Measurements from ENCODE around the gene CISTR.

CISTR gene

DNA sequence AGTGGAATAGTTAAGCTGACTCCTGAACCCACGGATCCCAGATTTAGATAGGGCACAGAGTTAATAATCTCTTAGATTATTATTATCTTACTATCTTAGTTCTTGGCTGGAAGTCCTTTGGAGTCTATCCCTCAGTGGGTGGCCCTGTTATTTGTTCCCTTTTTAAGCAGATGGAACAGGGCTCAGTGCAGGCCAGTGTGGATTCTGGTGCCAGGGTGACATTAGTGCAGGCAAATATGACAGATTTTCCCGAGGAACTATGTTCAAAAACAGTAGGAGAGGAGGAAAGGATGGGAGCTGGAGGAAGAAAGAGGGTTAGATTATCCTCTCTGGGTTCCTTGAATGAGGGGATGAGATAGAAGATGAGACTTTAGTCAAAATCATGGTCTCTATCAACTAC is 41.4 kb upstream of the CISTR start:
- no peaks in the 10 kb centered on the region for H3K36me3 ChIP-seq (ENCODE audit: control insufficient read depth in 2 of 2, insufficient read depth in 1 of 2, low read length in 2 of 2)
- no peaks in the 10 kb centered on the region for H3K9me3 ChIP-seq (ENCODE audit: control insufficient read depth, insufficient read depth, low read depth, low read length)
- TF ChIP-seq, protein P1, sequence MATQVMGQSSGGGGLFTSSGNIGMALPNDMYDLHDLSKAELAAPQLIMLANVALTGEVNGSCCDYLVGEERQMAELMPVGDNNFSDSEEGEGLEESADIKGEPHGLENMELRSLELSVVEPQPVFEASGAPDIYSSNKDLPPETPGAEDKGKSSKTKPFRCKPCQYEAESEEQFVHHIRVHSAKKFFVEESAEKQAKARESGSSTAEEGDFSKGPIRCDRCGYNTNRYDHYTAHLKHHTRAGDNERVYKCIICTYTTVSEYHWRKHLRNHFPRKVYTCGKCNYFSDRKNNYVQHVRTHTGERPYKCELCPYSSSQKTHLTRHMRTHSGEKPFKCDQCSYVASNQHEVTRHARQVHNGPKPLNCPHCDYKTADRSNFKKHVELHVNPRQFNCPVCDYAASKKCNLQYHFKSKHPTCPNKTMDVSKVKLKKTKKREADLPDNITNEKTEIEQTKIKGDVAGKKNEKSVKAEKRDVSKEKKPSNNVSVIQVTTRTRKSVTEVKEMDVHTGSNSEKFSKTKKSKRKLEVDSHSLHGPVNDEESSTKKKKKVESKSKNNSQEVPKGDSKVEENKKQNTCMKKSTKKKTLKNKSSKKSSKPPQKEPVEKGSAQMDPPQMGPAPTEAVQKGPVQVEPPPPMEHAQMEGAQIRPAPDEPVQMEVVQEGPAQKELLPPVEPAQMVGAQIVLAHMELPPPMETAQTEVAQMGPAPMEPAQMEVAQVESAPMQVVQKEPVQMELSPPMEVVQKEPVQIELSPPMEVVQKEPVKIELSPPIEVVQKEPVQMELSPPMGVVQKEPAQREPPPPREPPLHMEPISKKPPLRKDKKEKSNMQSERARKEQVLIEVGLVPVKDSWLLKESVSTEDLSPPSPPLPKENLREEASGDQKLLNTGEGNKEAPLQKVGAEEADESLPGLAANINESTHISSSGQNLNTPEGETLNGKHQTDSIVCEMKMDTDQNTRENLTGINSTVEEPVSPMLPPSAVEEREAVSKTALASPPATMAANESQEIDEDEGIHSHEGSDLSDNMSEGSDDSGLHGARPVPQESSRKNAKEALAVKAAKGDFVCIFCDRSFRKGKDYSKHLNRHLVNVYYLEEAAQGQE (tag by site-specific recombination; IDR thresholded peaks at IDR 0.05), result no peak
- TF ChIP-seq ZNF121 (tag by site-specific recombination; IDR thresholded peaks at IDR 0.05), result no peak
- TF ChIP-seq, protein P2, sequence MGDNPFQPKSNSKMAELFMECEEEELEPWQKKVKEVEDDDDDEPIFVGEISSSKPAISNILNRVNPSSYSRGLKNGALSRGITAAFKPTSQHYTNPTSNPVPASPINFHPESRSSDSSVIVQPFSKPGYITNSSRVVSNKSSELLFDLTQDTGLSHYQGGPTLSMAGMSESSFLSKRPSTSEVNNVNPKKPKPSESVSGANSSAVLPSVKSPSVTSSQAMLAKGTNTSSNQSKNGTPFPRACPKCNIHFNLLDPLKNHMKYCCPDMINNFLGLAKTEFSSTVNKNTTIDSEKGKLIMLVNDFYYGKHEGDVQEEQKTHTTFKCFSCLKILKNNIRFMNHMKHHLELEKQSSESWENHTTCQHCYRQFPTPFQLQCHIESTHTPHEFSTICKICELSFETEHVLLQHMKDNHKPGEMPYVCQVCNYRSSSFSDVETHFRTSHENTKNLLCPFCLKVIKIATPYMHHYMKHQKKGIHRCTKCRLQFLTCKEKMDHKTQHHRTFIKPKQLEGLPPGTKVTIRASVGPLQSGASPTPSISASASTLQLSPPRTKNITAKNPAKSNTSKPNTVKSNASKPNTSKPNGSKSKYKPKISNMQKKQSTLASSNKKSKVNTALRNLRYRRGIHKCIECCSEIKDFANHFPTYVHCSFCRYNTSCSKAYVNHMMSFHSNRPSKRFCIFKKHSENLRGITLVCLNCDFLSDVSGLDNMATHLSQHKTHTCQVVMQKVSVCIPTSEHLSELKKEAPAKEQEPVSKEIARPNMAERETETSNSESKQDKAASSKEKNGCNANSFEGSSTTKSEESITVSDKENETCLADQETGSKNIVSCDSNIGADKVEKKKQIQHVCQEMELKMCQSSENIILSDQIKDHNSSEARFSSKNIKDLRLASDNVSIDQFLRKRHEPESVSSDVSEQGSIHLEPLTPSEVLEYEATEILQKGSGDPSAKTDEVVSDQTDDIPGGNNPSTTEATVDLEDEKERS (tag by site-specific recombination; IDR thresholded peaks at IDR 0.05), result no peak
- no peak for TF ChIP-seq ZNF214 (tag by site-specific recombination; IDR thresholded peaks at IDR 0.05; ENCODE audit: borderline replicate concordance)
- TF ChIP-seq, protein P3, sequence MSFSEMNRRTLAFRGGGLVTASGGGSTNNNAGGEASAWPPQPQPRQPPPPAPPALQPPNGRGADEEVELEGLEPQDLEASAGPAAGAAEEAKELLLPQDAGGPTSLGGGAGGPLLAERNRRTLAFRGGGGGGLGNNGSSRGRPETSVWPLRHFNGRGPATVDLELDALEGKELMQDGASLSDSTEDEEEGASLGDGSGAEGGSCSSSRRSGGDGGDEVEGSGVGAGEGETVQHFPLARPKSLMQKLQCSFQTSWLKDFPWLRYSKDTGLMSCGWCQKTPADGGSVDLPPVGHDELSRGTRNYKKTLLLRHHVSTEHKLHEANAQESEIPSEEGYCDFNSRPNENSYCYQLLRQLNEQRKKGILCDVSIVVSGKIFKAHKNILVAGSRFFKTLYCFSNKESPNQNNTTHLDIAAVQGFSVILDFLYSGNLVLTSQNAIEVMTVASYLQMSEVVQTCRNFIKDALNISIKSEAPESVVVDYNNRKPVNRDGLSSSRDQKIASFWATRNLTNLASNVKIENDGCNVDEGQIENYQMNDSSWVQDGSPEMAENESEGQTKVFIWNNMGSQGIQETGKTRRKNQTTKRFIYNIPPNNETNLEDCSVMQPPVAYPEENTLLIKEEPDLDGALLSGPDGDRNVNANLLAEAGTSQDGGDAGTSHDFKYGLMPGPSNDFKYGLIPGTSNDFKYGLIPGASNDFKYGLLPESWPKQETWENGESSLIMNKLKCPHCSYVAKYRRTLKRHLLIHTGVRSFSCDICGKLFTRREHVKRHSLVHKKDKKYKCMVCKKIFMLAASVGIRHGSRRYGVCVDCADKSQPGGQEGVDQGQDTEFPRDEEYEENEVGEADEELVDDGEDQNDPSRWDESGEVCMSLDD (tag by site-specific recombination; IDR thresholded peaks at IDR 0.05), result no peak
- TF ChIP-seq ZNF112 (tag by site-specific recombination; IDR thresholded peaks at IDR 0.05), result no peak
- TF ChIP-seq, protein P4, sequence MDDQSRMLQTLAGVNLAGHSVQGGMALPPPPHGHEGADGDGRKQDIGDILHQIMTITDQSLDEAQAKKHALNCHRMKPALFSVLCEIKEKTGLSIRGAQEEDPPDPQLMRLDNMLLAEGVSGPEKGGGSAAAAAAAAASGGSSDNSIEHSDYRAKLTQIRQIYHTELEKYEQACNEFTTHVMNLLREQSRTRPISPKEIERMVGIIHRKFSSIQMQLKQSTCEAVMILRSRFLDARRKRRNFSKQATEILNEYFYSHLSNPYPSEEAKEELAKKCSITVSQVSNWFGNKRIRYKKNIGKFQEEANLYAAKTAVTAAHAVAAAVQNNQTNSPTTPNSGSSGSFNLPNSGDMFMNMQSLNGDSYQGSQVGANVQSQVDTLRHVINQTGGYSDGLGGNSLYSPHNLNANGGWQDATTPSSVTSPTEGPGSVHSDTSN (CRISPR knock-in tag; IDR thresholded peaks at IDR 0.05), result no peak
- TF ChIP-seq ZNF623 (tag by site-specific recombination; IDR thresholded peaks at IDR 0.05), result no peak
- TF ChIP-seq, protein P5, sequence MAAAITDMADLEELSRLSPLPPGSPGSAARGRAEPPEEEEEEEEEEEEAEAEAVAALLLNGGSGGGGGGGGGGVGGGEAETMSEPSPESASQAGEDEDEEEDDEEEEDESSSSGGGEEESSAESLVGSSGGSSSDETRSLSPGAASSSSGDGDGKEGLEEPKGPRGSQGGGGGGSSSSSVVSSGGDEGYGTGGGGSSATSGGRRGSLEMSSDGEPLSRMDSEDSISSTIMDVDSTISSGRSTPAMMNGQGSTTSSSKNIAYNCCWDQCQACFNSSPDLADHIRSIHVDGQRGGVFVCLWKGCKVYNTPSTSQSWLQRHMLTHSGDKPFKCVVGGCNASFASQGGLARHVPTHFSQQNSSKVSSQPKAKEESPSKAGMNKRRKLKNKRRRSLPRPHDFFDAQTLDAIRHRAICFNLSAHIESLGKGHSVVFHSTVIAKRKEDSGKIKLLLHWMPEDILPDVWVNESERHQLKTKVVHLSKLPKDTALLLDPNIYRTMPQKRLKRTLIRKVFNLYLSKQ (tag by site-specific recombination; IDR thresholded peaks at IDR 0.05; ENCODE audit: borderline replicate concordance), result no peak
- TF ChIP-seq ZNF302 (tag by site-specific recombination; IDR thresholded peaks at IDR 0.05; ENCODE audit: low read depth), result no peak
- TF ChIP-seq, protein P6, sequence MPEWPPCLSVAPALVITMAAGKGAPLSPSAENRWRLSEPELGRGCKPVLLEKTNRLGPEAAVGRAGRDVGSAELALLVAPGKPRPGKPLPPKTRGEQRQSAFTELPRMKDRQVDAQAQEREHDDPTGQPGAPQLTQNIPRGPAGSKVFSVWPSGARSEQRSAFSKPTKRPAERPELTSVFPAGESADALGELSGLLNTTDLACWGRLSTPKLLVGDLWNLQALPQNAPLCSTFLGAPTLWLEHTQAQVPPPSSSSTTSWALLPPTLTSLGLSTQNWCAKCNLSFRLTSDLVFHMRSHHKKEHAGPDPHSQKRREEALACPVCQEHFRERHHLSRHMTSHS (tag by site-specific recombination; IDR thresholded peaks at IDR 0.05), result no peak
- TF ChIP-seq, protein P7, sequence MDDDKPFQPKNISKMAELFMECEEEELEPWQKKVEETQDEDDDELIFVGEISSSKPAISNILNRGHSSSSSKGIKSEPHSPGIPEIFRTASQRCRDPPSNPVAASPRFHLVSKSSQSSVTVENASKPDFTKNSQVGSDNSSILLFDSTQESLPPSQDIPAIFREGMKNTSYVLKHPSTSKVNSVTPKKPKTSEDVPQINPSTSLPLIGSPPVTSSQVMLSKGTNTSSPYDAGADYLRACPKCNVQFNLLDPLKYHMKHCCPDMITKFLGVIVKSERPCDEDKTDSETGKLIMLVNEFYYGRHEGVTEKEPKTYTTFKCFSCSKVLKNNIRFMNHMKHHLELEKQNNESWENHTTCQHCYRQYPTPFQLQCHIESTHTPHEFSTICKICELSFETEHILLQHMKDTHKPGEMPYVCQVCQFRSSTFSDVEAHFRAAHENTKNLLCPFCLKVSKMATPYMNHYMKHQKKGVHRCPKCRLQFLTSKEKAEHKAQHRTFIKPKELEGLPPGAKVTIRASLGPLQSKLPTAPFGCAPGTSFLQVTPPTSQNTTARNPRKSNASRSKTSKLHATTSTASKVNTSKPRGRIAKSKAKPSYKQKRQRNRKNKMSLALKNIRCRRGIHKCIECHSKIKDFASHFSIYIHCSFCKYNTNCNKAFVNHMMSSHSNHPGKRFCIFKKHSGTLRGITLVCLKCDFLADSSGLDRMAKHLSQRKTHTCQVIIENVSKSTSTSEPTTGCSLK (tag by site-specific recombination; IDR thresholded peaks at IDR 0.05), result no peak
- no peak for TF ChIP-seq ZSCAN23 (tag by site-specific recombination; IDR thresholded peaks at IDR 0.05)
- no peak for TF ChIP-seq MEIS1 (CRISPR knock-in tag; IDR thresholded peaks at IDR 0.05; ENCODE audit: borderline replicate concordance)
- TF ChIP-seq, protein P8, sequence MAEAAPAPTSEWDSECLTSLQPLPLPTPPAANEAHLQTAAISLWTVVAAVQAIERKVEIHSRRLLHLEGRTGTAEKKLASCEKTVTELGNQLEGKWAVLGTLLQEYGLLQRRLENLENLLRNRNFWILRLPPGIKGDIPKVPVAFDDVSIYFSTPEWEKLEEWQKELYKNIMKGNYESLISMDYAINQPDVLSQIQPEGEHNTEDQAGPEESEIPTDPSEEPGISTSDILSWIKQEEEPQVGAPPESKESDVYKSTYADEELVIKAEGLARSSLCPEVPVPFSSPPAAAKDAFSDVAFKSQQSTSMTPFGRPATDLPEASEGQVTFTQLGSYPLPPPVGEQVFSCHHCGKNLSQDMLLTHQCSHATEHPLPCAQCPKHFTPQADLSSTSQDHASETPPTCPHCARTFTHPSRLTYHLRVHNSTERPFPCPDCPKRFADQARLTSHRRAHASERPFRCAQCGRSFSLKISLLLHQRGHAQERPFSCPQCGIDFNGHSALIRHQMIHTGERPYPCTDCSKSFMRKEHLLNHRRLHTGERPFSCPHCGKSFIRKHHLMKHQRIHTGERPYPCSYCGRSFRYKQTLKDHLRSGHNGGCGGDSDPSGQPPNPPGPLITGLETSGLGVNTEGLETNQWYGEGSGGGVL (tag by site-specific recombination; IDR thresholded peaks at IDR 0.05), result no peak
- no peak for TF ChIP-seq ZNF664 (tag by site-specific recombination; IDR thresholded peaks at IDR 0.05)
- no peak for TF ChIP-seq KLF8 (tag by site-specific recombination; IDR thresholded peaks at IDR 0.05)
- no peak for TF ChIP-seq RBAK (tag by site-specific recombination; IDR thresholded peaks at IDR 0.05)
- H3K27ac ChIP-seq (ENCODE audit: extremely low read depth, low read depth, low read length), result no peak overlapping the region
- no peak overlapping the region for H3K4me3 ChIP-seq (ENCODE audit: low read depth, low read length)
- ChIA-PET POLR2A (no interaction called here), CTCF (interaction anchor here (0.5 to 4.6 kb wide), 7 partner anchors 8 to 624 kb away, joined by 3 to 29 read pairs (median 9); no protein-coding TSS in a partner anchor)
- H3K4me1 ChIP-seq (ENCODE audit: control insufficient read depth, insufficient read depth, low read length), result no peaks in the 10 kb centered on the region

Data from HEK293 (cell line).